HG03354 (cell line): Measurements from ENCODE around the gene FBXO42.
A peak's percentile ranks its signal among the peaks of the same experiment; 100 is the strongest.

ENCODE experiments used
- ATAC-seq: cut with Tn5 transposase; IDR thresholded peaks from one replicate; pipeline ENCODE4 v1.9.1; 2021; ENCODE audit warnings: mild to moderate bottlenecking; ENCODE audit not compliant: unreplicated experiment, poor library complexity, severe bottlenecking

FBXO42 gene

GRCh38 chr1:16209132-16209846 is 143.0 kb downstream of the FBXO42 start:
- no peak for ATAC-seq

- no peak for ATAC-seq
Observed at GRCh38 chr1:16208270-16208987, 143.9 kb downstream of the FBXO42 start.

GRCh38 chr1:16207318-16208269 is 144.7 kb downstream of the FBXO42 start:
- ATAC-seq, result no peak

GRCh38 chr1:16206547-16207317 is 145.5 kb downstream of the FBXO42 start:
- ATAC-seq, result peak; percentile 75

- ATAC-seq, result peak; percentile 30
Observed at GRCh38 chr1:16205891-16206546, 146.3 kb downstream of the FBXO42 start.

- no peak for ATAC-seq
Observed at GRCh38 chr1:16205334-16205671, 147.0 kb downstream of the FBXO42 start.

- no peak for ATAC-seq
Observed at GRCh38 chr1:16204634-16205333, 147.5 kb downstream of the FBXO42 start.

- ATAC-seq, result no peak
Observed at GRCh38 chr1:16204216-16204615, 148.1 kb downstream of the FBXO42 start.

GRCh38 chr1:16203550-16203949 is 148.7 kb downstream of the FBXO42 start:
- ATAC-seq, result no peak

- ATAC-seq, result no peak
Observed at GRCh38 chr1:16202281-16203210, 149.7 kb downstream of the FBXO42 start.

GRCh38 chr1:16199700-16200099 is 152.6 kb downstream of the FBXO42 start:
- no peak for ATAC-seq

GRCh38 chr1:16199157-16199501 is 153.2 kb downstream of the FBXO42 start:
- ATAC-seq, result no peak

GRCh38 chr1:16198444-16199156 is 153.7 kb downstream of the FBXO42 start:
- no peak for ATAC-seq

- no peak for ATAC-seq
Observed at GRCh38 chr1:16196874-16197273, 155.4 kb downstream of the FBXO42 start.
